Mammary epithelial cell (primary cell): Measurements from ENCODE around the gene TEX14.

Experiments
- EZH2 ChIP-seq: IDR thresholded peaks from 2 replicates; pipeline ENCODE4 v1.6.1; 2012; ENCODE audit warnings: low read length, inconsistent platforms, borderline replicate concordance
- TF ChIP-seq, protein P1 (sequence below), 2 donors: IDR thresholded peaks in 1 of 2; conservative IDR thresholded peaks in 1 of 2; 2 replicates each; pipeline ENCODE4 v1.5.1; 2011 to 2012; ENCODE audit warnings: inconsistent platforms in 2 of 2, low read length in 2 of 2, mild to moderate bottlenecking in 2 of 2, control low read depth in 1 of 2, low read depth in 1 of 2; ENCODE audit not compliant: insufficient read depth in 1 of 2; ENCODE audit errors: extremely low read depth in 1 of 2

DNA sequence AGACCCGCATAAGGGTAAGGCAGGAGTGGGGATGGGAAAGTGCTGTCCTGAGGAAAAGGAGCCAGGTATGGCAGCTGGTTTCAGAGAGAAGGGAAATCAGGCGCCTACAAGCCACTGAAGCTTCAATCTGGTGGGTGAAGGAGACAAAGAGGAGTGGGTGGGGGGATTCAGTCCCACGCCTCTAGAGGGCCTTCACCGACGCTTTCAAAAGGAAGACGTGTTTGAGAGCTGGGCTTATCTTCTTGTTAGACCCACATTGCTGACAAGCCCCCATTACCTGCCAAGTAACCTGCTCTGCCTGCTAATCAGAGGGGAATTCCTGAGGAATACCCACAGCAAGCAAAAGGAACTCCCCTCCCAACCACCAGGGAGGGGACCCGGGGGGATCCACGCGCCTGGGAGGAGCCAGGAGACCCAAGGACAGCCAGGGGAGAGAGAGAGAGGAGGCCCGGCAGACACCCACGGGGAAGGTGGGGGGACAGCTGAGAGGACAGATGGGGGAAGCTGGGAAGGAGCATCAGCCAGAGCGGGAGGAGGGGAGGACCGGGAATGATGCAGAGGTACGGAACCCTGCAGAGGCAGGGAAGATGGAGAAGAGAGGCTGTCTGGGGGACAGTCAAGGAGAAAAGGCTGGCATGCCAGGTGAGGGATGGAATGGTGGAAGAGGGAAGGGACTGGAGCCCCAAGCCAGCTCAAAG is 178.4 kb downstream of the TEX14 start:
- TF ChIP-seq, protein P1, sequence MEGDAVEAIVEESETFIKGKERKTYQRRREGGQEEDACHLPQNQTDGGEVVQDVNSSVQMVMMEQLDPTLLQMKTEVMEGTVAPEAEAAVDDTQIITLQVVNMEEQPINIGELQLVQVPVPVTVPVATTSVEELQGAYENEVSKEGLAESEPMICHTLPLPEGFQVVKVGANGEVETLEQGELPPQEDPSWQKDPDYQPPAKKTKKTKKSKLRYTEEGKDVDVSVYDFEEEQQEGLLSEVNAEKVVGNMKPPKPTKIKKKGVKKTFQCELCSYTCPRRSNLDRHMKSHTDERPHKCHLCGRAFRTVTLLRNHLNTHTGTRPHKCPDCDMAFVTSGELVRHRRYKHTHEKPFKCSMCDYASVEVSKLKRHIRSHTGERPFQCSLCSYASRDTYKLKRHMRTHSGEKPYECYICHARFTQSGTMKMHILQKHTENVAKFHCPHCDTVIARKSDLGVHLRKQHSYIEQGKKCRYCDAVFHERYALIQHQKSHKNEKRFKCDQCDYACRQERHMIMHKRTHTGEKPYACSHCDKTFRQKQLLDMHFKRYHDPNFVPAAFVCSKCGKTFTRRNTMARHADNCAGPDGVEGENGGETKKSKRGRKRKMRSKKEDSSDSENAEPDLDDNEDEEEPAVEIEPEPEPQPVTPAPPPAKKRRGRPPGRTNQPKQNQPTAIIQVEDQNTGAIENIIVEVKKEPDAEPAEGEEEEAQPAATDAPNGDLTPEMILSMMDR (conservative IDR thresholded peaks at IDR 0.05 in 1 of 2, IDR thresholded peaks at IDR 0.05 in 1 of 2; ENCODE audit: extremely low read depth in 1 of 2, insufficient read depth in 1 of 2, low read depth in 1 of 2, low read length in 2 of 2), result no peak
- TF ChIP-seq EZH2, result no peak
